NCI-H510A treated with DMSO at 0.1 percent for 48 hours (cell line): Measurements from ENCODE around the gene LAMA3.

ENCODE experiments used
- DNase-seq: peaks from one replicate; lab custom pipeline; 2025; lab: John Stamatoyannopoulos, UW

The LAMA3 gene

GRCh38 chr18:23939366-23939765, 250.1 kb downstream of the LAMA3 start:
- no peak for DNase-seq

GRCh38 chr18:23939896-23940295, 250.6 kb downstream of the LAMA3 start:
- DNase-seq, result no peak

GRCh38 chr18:23941791-23942190, 252.5 kb downstream of the LAMA3 start:
- DNase-seq, result no peak

- no peak for DNase-seq
Measured at GRCh38 chr18:23943104-23943503, 253.9 kb downstream of the LAMA3 start.

GRCh38 chr18:23943903-23944624, 254.8 kb downstream of the LAMA3 start:
- no peak for DNase-seq

- no peak for DNase-seq
Measured at GRCh38 chr18:23945416-23946079, 256.3 kb downstream of the LAMA3 start.

GRCh38 chr18:23949863-23950262, 260.6 kb downstream of the LAMA3 start:
- DNase-seq, result no peak

DNA sequence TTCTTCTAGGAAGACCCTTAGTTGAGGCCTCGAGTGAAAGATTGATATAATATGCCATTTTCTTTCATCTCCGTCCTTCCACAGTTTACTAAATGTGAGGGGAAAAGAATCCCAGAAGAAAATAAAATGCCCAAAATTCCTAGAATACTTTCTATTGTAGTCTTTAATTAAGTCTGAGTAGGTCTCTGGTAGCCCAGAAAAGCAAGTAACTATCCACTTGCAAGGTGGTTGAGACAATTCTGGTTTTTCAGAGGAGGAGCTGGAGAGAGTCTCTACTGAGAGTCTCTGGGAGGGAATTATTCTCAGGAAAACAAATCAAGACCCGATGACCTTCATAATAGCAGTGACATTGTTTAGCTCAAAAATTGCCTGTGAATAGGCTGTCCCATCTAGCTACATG, 261.4 kb downstream of the LAMA3 start:
- DNase-seq, result no peak

DNA sequence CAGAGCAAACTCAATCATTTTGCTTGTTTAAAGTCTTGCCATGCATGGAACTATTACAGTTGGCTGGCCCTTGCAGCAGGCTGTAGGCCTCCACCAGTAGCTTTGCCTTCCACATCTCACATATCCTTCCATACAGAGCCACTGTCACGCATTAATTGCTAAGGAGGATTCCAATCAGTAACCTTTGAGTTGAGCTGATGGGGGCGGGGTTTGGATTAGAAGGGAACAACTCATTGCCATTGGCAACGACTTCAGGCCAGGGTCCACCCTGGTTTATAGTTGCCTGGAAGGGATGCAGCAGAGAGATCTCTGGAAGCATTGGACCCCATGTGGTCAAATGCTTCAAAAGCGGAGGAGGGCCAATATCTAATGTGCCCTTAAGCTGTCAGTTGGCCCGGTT, 262.0 kb downstream of the LAMA3 start:
- no peak for DNase-seq

GRCh38 chr18:23953984-23954383, 264.7 kb downstream of the LAMA3 start:
- DNase-seq, result no peak

DNA sequence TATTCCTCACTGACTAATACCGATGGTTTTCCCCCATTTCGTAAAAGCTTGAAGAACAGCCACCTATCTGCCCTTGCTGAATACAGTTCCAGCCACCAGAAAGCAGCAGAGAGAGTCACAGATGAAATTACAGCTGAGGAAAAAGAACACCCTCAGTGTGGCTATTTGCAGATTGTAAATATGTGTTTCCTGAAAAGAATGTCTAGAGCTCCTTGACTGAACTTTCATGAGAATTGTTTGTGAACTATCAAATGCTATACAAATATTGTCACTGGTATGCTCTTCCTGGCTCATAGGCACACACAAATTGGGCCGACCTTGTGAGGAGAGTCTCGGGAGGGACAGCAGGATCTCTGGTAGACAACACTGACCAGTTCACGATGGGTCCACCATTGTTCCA, 267.2 kb downstream of the LAMA3 start:
- no peak for DNase-seq

DNA sequence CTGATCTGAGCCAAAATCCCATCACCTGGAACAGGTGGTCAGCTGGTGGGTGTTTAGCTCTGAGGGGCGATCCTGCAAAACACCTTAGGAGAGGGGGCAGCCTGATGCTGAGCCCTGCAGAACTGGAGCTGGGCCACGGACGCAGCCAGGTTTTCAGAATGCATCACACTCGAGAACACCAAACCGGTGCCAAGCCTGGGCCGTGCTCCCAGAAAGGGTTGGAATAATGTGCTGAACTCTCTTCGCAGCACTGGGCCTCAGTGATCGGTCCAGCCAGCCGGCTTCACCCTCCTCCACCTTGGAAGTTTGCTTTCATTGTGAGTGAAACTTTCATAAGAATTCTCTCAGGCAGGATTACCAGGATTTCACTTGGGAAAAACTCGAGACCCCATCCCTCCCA, 268.8 kb downstream of the LAMA3 start:
- no peak for DNase-seq

DNA sequence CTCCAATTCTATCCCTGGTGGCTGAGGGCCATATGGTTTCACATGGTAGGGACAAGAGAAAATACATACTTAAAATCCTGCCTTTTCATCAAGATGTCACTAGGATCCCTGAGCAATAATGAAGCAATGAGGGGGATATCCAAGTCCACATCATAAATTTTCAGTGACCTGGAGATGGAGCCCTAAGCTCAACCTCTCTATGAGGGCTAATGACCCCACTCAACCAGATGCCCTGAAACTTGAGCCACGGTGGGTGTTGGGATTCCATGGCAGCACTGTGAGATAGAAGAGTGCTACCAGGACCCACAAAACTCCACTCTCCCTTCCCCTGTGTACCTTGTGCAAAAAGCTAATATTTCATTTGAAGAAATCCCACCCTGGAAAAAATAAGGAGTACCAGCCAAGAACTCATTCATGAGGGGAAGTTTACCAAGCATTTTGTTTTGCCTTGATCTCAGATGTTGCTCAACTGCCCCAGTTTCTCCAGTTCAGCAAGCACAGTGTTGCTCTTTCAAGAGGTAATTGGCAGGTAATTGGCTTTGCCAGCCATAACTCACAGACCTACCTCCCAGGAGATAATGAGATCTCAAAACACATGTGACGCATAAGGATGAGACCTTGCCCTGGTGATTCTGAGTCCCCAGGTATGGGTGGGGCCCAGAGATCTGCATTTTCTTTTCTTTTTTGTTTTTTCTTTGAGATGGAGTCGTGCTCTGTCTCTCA, 274.4 kb downstream of the LAMA3 start:
- peak; percentile 37 for DNase-seq

DNA sequence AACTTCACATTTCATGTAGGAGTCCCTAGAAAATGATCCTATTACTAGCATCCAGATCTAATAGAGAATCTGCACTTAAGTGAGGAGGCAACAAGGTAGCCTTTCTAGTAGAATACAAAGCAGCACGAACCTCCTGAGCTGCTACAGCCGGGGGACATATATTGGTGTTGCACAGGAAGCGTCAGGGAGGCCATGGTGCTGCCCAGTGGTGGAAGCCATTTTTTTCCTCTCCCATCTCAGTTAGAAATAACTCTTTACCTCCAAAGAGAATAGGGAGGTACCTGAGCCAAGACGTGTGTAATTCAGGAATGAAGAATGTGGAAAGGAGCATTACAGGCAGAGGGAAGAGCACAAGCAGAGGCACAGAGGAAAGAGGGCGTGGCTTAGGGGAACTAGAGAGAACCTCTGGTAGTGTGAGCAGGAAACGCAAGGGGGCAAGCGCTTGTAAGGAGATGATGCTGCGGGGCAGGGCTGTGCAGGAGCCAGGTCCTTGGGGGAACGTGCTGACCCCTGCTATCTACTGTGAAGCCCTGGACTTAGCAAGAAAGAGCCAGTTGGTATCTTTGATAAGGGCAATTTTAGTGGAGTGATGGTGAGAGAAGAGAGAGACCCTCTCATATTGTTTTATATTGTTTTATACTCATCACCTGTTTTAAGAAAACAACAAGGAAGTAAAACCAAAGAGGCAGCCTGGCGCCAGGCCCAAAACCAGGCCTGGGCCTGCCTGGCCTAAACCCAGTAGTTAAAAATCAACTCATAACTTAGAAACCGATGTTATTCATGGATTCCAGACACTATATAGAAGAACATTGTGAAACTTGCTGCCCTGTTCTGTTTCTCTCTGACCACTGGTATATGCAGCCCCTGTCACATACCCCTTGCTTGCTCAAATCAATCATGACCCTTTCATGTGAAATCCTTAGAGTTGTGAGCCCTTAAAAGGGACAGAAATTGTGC, 275.3 kb downstream of the LAMA3 start:
- no peak for DNase-seq

DNA sequence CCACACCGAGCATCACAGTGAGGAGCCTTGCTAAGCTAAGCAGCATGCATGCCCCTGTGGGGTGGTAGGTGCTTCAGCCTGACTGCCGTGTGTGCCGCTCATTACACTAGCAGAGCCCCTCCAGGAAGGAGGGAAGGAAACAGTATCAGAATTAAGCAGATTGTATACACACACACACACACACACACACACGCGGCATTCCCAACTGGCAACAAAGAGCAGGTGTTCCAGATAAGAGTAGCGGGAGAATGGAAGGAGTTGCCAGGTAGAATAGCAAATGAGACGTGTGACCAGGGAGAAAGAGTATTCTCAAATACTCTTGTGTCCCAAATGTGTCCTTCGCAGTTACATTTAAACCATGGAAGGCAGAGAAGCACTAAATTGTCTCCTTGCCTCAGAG, 277.7 kb downstream of the LAMA3 start:
- DNase-seq, result peak; percentile 30

DNA sequence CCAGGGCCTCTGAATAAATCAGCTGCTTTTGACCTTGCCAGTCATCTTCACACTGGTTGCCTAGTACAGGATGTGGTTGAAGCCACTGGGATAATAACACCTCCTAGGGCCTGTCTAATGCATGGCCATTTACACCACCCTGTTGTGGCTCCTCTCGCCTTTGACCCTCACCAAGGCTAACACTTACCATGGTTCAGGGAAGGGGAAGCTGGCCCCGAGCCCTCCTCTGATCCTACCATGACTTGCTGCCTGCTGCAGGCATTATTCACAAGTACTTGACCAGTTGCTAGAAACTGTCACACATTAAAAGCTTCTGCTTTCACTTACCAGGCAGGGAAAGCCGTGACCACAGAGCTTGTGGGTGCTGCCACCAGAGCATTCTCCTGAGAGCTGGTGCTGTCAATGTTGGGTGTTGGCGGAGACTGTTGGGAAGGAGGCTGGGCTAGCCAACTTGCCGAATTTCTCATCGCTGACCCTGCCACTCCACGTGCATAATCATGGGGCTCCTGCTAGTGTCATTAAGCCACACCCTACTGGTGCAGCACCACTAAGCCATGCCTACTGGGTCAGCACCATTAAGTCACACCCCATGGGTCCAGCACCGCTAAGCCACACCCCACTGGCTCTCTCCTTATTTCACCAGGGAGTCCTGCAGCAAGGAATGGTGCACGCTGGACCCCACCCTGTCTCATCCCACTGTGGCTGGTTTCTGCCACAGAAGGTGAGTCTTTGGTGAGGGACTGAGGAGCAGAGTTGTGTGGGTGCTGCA, 278.3 kb downstream of the LAMA3 start:
- no peak for DNase-seq

DNA sequence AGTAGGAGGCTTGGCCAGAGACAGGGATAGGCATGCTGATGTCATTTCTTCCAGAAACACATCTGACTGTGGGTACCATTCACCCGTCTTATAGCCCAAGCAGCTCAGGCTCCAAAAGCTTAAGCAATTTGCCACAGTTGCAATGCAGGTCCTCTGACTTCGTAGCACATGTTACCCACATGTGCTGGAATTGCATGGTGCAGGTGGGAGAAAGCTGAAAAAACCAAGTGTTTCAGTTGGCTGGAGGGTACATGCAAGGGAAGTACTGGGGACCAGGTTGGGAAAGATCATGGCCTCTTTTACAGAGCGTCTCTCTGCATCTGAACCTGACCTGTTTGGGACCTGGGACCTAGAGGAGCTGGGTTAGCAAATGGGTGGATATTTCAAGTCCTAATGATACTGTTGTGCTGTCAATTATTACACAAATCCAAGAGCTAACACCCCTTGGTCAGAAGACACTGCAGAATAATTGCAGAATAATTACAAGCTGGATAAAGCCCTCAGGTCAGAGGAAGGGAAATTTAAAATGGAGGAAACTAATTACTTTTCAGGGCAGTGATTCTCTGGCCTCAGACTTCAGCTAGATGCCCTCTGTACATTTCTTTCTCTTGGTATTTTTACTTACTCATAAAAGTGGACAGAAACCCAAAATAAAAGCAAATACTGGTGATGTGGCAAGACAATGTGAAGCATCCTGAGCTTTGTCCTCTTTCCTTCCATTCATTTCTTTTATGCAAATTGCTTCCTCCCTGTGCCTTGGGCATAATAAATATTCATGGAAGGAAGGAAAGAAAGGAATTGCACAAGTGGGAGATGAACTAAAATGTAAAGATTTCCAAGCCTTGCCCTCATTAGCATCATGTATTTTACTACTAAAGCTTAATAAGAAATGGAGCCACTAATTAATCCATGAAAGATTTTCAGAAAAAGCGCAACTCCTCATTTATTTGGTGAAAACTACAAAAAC, 279.7 kb downstream of the LAMA3 start:
- DNase-seq, result no peak

- DNase-seq, result no peak
Measured at GRCh38 chr18:23969664-23970063, 280.4 kb downstream of the LAMA3 start.

GRCh38 chr18:23970161-23971096, 281.2 kb downstream of the LAMA3 start:
- no peak for DNase-seq
